Rectal smooth muscle tissue (tissue), 1 donor: ENCODE measurements around the gene NSF.
A peak's percentile ranks its signal among the peaks of the same experiment; 100 is the strongest.
"Not testable (repeated sequence)": the region's sequence is repeated elsewhere in the genome, so short reads cannot be mapped to it uniquely, and the experiment has no call there.

Experiments
- H3K27ac ChIP-seq: one replicate; pipeline ENCODE4 v1.7.0; 2013; ENCODE audit warnings: low read depth, low read length, inconsistent platforms
- H3K27me3 ChIP-seq: one replicate; pipeline ENCODE4 v1.7.0; 2013; ENCODE audit warnings: low read length; ENCODE audit not compliant: control insufficient read depth, insufficient read depth
- H3K36me3 ChIP-seq: one replicate; pipeline ENCODE4 v1.7.0; 2013; ENCODE audit warnings: low read length; ENCODE audit not compliant: control insufficient read depth, insufficient read depth
- H3K4me1 ChIP-seq: one replicate; pipeline ENCODE4 v1.7.0; 2013; ENCODE audit warnings: low read length; ENCODE audit not compliant: control insufficient read depth, insufficient read depth
- H3K4me3 ChIP-seq: one replicate; pipeline ENCODE4 v1.7.0; 2013; ENCODE audit warnings: low read length
- H3K9ac ChIP-seq: one replicate; pipeline ENCODE4 v1.7.0; 2013; ENCODE audit warnings: low read length

The NSF gene

GRCh38 chr17:46768896-46769295 lies 178.4 kb downstream of the NSF start:
- not testable (repeated sequence) for H3K4me3 ChIP-seq, H3K4me1 ChIP-seq, H3K9ac ChIP-seq, H3K27ac ChIP-seq, H3K27me3 ChIP-seq, H3K36me3 ChIP-seq

- H3K4me1 ChIP-seq, result no peaks in the 10 kb centered on the region
- H3K27me3 ChIP-seq, result no peaks in the 10 kb centered on the region
- H3K4me3 ChIP-seq, result peak overlapping the region; percentile 29
- H3K9ac ChIP-seq, result no peak overlapping the region
- H3K36me3 ChIP-seq, result no peaks in the 10 kb centered on the region
- no peak overlapping the region for H3K27ac ChIP-seq
These were observed 179.3 kb downstream of the NSF start for GRCh38 chr17:46769531-46770438.

- peak overlapping the region; percentile 44 for H3K4me3 ChIP-seq
- H3K27me3 ChIP-seq, result no peaks in the 10 kb centered on the region
- H3K36me3 ChIP-seq, result no peaks in the 10 kb centered on the region
- no peaks in the 10 kb centered on the region for H3K4me1 ChIP-seq
- H3K27ac ChIP-seq, result no peak overlapping the region
- no peak overlapping the region for H3K9ac ChIP-seq
These were observed 180.0 kb downstream of the NSF start for GRCh38 chr17:46770439-46770817.

- Histone ChIP-seq H3K27me3 (no peaks in the 10 kb centered on the region), H3K4me3 (peak overlapping the region; percentile 44), H3K36me3 (no peaks in the 10 kb centered on the region), H3K4me1 (no peaks in the 10 kb centered on the region), H3K27ac (no peak overlapping the region), H3K9ac (no peak overlapping the region)
These were observed 180.5 kb downstream of the NSF start for GRCh38 chr17:46770818-46771560.

- no peaks in the 10 kb centered on the region for H3K4me1 ChIP-seq
- H3K27ac ChIP-seq, result no peak overlapping the region
- no peaks in the 10 kb centered on the region for H3K27me3 ChIP-seq
- no peaks in the 10 kb centered on the region for H3K36me3 ChIP-seq
- H3K4me3 ChIP-seq, result peak overlapping the region; percentile 48
- no peak overlapping the region for H3K9ac ChIP-seq
These were observed 181.3 kb downstream of the NSF start for GRCh38 chr17:46771561-46772474.

GRCh38 chr17:46772475-46773220 lies 182.2 kb downstream of the NSF start:
- no peak overlapping the region for H3K27ac ChIP-seq
- no peaks in the 10 kb centered on the region for H3K27me3 ChIP-seq
- peak overlapping the region; percentile 48 for H3K4me3 ChIP-seq
- no peak overlapping the region for H3K9ac ChIP-seq
- no peaks in the 10 kb centered on the region for H3K36me3 ChIP-seq
- H3K4me1 ChIP-seq, result no peaks in the 10 kb centered on the region

GRCh38 chr17:46773221-46773605 lies 182.7 kb downstream of the NSF start:
- Histone ChIP-seq H3K27me3 (no peaks in the 10 kb centered on the region), H3K36me3 (no peaks in the 10 kb centered on the region), H3K9ac (no peak overlapping the region), H3K27ac (no peak overlapping the region), H3K4me1 (no peaks in the 10 kb centered on the region), H3K4me3 (no peak overlapping the region)

GRCh38 chr17:46773676-46774075 lies 183.2 kb downstream of the NSF start:
- no peaks in the 10 kb centered on the region for H3K36me3 ChIP-seq
- H3K4me1 ChIP-seq, result no peaks in the 10 kb centered on the region
- H3K27me3 ChIP-seq, result no peaks in the 10 kb centered on the region
- H3K4me3 ChIP-seq, result no peak overlapping the region
- H3K9ac ChIP-seq, result no peak overlapping the region
- no peak overlapping the region for H3K27ac ChIP-seq

- H3K27ac ChIP-seq, result no peak overlapping the region
- H3K9ac ChIP-seq, result no peak overlapping the region
- H3K36me3 ChIP-seq, result no peaks in the 10 kb centered on the region
- H3K4me3 ChIP-seq, result no peak overlapping the region
- no peaks in the 10 kb centered on the region for H3K27me3 ChIP-seq
- no peaks in the 10 kb centered on the region for H3K4me1 ChIP-seq
These were observed 183.8 kb downstream of the NSF start for GRCh38 chr17:46774108-46774737.

GRCh38 chr17:46776298-46777005 lies 186.0 kb downstream of the NSF start:
- Histone ChIP-seq H3K27me3 (no peaks in the 10 kb centered on the region), H3K4me1 (no peaks in the 10 kb centered on the region), H3K9ac (no peak overlapping the region), H3K27ac (no peak overlapping the region), H3K4me3 (no peak overlapping the region), H3K36me3 (no peaks in the 10 kb centered on the region)
